Breast epithelium (tissue), 3 donors: ENCODE data around the gene ABCA3.

ENCODE experiments used
- CTCF ChIP-seq, 3 donors: fragments of 450-650 bp; IDR thresholded peaks; one replicate each; pipeline ENCODE4 v1.5.1; 2016 to 2017; ENCODE audit warnings: antibody characterized with exemption in 3 of 3, mild to moderate bottlenecking in 3 of 3, moderate library complexity in 3 of 3
- POLR2A ChIP-seq: fragments of 450-650 bp; IDR thresholded peaks from one replicate; pipeline ENCODE4 v1.6.1; 2016; ENCODE audit warnings: antibody characterized with exemption, mild to moderate bottlenecking, moderate library complexity
- POLR2AphosphoS5 ChIP-seq, 3 donors: sonication (generic); formaldehyde crosslinking; IDR thresholded peaks; one replicate each; pipeline ENCODE4 v1.6.1; 2017; ENCODE audit warnings: antibody characterized with exemption in 3 of 3

GRCh38 chr16:2341456-2342447 lies 1.2 kb upstream of the ABCA3 start:
- no peak for TF ChIP-seq CTCF (IDR thresholded peaks at IDR 0.05)
- no peak for TF ChIP-seq POLR2AphosphoS5 (IDR thresholded peaks at IDR 0.05)
- TF ChIP-seq POLR2A = no peak
